ENCODE data around the gene ASB8. TPM values are rescaled to one million over a fixed set of nuclear protein-coding genes. Genes with fewer than 3 reads are reported as not detected.
A peak's percentile ranks its signal among the peaks of the same experiment; 100 is the strongest.
"Not testable (repeated sequence)": the region's sequence is repeated elsewhere in the genome, so short reads cannot be mapped to it uniquely, and the experiment has no call there.

The ASB8 gene
- total RNA-seq, 1 donor from 2014 or later: 14.0 TPM

GRCh38 chr12:48183091-48183875 lies 26.0 kb upstream of the ASB8 start, which contains the start of gene CCDC184:
Gene CCDC184, plus strand, starts transcription at chr12:48183644. Its CDS starts 479 bp downstream, at chr12:48184123.
- peak in 1 of 2 donors; percentile 61 for DNase-seq (ENCODE audit: low read depth in 2 of 2)

GRCh38 chr12:48182631-48183030 lies 25.3 kb upstream of the ASB8 start:
- no peak for DNase-seq (ENCODE audit: low read depth in 2 of 2)

GRCh38 chr12:48180857-48181495 lies 23.7 kb upstream of the ASB8 start:
- DNase-seq (ENCODE audit: low read depth in 2 of 2): no peak

- DNase-seq (ENCODE audit: low read depth in 2 of 2): no peak
Observed at GRCh38 chr12:48180424-48180823, 23.1 kb upstream of the ASB8 start.

GRCh38 chr12:48179466-48179865 lies 22.2 kb upstream of the ASB8 start:
- no peak for DNase-seq (ENCODE audit: low read depth in 2 of 2)

- no peak for DNase-seq (ENCODE audit: low read depth in 2 of 2)
Observed at GRCh38 chr12:48177982-48178381, 20.7 kb upstream of the ASB8 start.

GRCh38 chr12:48176417-48176751 lies 19.1 kb upstream of the ASB8 start:
- DNase-seq (ENCODE audit: low read depth in 2 of 2): no peak

GRCh38 chr12:48175613-48176416 lies 18.5 kb upstream of the ASB8 start:
- no peak for DNase-seq (ENCODE audit: low read depth in 2 of 2)

- DNase-seq (ENCODE audit: low read depth in 2 of 2): no peak
Observed at GRCh38 chr12:48169011-48169410, 11.7 kb upstream of the ASB8 start.

GRCh38 chr12:48165089-48165981 lies 8.0 kb upstream of the ASB8 start:
- peak; percentile 67 to 72 for DNase-seq (ENCODE audit: low read depth in 2 of 2)

- DNase-seq (ENCODE audit: low read depth in 2 of 2): no peak
Observed at GRCh38 chr12:48164451-48164850, 7.1 kb upstream of the ASB8 start.

- DNase-seq (ENCODE audit: low read depth in 2 of 2): no peak
Observed at GRCh38 chr12:48163150-48163747, 5.9 kb upstream of the ASB8 start.

GRCh38 chr12:48160807-48161206 lies 3.5 kb upstream of the ASB8 start:
- peak in 1 of 2 donors; percentile 50 for DNase-seq (ENCODE audit: low read depth in 2 of 2)

- DNase-seq (ENCODE audit: low read depth in 2 of 2): no peak
Observed at GRCh38 chr12:48160046-48160445, 2.7 kb upstream of the ASB8 start.

- no peak for DNase-seq (ENCODE audit: low read depth in 2 of 2)
Observed at GRCh38 chr12:48157889-48158370, 615 bp upstream of the ASB8 start.

- DNase-seq (ENCODE audit: low read depth in 2 of 2): no peak
Observed at GRCh38 chr12:48156652-48157017, 680 bp downstream of the ASB8 start.

- not testable (repeated sequence) for DNase-seq (ENCODE audit: low read depth in 2 of 2)
Observed at GRCh38 chr12:48155786-48156185, 1.5 kb downstream of the ASB8 start.

GRCh38 chr12:48151103-48151771 lies 6.1 kb downstream of the ASB8 start:
- no peak for DNase-seq (ENCODE audit: low read depth in 2 of 2)

- no peak for DNase-seq (ENCODE audit: low read depth in 2 of 2)
Observed at GRCh38 chr12:48145981-48146380, 11.3 kb downstream of the ASB8 start.

- no peak for DNase-seq (ENCODE audit: low read depth in 2 of 2)
Observed at GRCh38 chr12:48143898-48144297, 13.4 kb downstream of the ASB8 start.
